Kidney epithelial cell (primary cell): ENCODE data around the gene ASCC3. TPM values are rescaled to one million over a fixed set of nuclear protein-coding genes. Genes with fewer than 3 reads are reported as not detected.

Source experiments
- DNase-seq: peaks from one replicate; pipeline ENCODE4 v3.0.0-alpha.2; 2010; ENCODE audit warnings: low read depth
- H3K27me3 ChIP-seq: 2 replicates; pipeline ENCODE4 v1.6.0; 2011; ENCODE audit warnings: low read length; ENCODE audit not compliant: control insufficient read depth, insufficient read depth
- H3K36me3 ChIP-seq: 2 replicates; pipeline ENCODE4 v1.5.1; 2011; ENCODE audit warnings: low read length; ENCODE audit not compliant: control insufficient read depth, insufficient read depth
- H3K4me3 ChIP-seq: 2 replicates; pipeline ENCODE4 v1.5.1; 2011; ENCODE audit warnings: low read depth, mild to moderate bottlenecking, control low read depth, low read length
- total RNA-seq: library from RNA; depleted of rRNA; stranded (reverse); fragments of >200 nt; gene quantifications from 2 replicates; pipeline ENCODE4 v1.2.3, GENCODE V29; 2015
- TF ChIP-seq, protein P1 (sequence below): IDR thresholded peaks from 2 replicates; pipeline ENCODE4 v1.5.1; 2011; ENCODE audit warnings: mild to moderate bottlenecking, moderate library complexity, low read length, control low read depth, inconsistent platforms; ENCODE audit not compliant: insufficient read depth, poor library complexity, severe bottlenecking

The ASCC3 gene
- total RNA-seq, 1 donor from 2014 or later: 41.9 TPM

DNA sequence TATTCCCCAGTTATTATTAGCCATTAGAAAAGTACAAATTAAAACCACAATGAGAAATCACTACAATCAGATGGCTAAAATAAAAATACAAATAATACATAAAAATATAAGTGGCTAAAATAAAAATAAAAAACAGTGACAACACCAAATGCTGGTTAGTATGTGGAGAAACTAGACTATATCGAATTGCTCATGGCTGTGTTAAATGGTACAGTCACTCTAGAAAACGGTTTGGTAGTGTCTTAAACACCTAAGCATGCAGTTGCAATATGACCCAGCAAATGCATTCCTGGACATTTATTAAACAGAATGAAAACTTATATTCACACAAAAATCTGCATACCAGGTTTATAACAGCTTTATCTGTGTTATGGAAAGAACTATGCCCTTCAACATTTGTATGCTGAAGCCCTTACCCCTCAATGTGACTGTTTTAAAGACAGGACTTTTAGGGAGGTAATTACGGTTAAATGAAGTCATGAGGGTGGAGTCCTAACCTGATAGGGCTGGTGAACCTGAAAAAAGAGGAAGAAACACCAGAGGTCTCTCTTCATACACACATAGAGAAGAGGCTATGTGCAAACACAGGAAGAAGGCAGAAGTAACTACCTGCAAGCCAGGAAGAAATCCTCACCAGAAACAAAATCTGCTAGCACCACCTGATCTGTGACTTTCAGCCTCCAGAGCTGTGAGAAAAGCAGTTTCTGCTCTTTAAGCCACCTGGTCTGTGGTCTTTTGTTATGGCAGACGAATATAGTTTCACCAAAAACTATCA is 84.9 kb downstream of the ASCC3 start:
- TF ChIP-seq, protein P1, sequence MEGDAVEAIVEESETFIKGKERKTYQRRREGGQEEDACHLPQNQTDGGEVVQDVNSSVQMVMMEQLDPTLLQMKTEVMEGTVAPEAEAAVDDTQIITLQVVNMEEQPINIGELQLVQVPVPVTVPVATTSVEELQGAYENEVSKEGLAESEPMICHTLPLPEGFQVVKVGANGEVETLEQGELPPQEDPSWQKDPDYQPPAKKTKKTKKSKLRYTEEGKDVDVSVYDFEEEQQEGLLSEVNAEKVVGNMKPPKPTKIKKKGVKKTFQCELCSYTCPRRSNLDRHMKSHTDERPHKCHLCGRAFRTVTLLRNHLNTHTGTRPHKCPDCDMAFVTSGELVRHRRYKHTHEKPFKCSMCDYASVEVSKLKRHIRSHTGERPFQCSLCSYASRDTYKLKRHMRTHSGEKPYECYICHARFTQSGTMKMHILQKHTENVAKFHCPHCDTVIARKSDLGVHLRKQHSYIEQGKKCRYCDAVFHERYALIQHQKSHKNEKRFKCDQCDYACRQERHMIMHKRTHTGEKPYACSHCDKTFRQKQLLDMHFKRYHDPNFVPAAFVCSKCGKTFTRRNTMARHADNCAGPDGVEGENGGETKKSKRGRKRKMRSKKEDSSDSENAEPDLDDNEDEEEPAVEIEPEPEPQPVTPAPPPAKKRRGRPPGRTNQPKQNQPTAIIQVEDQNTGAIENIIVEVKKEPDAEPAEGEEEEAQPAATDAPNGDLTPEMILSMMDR: no peak
- Histone ChIP-seq H3K36me3 (no peaks in the 10 kb centered on the region), H3K27me3 (no peaks in the 10 kb centered on the region), H3K4me3 (no peak overlapping the region)
- DNase-seq: no peak

DNA sequence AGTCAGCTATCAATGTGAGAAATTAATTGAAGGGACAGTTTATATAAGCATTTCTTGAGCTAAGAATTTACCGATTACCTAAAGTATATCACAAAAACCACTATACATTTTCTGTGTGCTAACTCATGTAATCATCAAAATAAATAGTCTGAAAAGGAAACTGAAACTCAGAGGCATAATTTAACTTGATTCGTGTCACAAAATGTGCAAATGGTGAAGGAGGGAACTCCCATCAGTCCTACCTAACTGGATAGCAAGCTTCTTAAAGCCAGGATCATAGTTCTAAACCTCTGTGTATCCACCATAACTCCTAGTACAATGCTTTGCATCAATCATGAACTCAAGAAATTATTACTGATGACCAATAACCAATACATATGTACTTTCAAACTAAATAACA is 91.0 kb downstream of the ASCC3 start:
- H3K36me3 ChIP-seq: no peaks in the 10 kb centered on the region
- DNase-seq: no peak
- TF ChIP-seq, protein P1: no peak
- no peaks in the 10 kb centered on the region for H3K27me3 ChIP-seq
- H3K4me3 ChIP-seq: no peak overlapping the region

DNA sequence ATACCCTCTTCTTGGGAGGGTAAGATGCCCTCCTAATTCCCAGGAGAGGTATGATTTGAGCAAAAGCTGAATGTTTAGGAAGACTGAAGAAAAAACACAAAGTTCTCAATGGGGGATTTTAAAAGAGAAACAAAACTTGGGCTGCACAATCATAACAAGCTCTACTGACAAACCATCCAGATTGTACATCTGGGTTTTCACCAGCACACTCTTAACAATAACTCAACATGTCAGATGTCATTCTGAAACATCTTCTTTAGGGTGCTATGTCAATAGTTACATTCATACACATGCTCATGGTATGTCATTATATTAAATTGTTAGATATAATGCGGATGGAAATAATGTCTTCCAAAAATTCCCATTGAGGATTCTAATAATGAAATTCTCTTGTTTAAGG is 95.1 kb downstream of the ASCC3 start:
- DNase-seq: no peak
- Histone ChIP-seq H3K36me3 (no peaks in the 10 kb centered on the region), H3K4me3 (no peak overlapping the region), H3K27me3 (no peaks in the 10 kb centered on the region)
- TF ChIP-seq, protein P1: no peak

GRCh38 chr6:100780648-100781047 is 100.5 kb downstream of the ASCC3 start:
- Histone ChIP-seq H3K36me3 (no peaks in the 10 kb centered on the region), H3K4me3 (no peak overlapping the region), H3K27me3 (no peaks in the 10 kb centered on the region)
- DNase-seq: no peak
- TF ChIP-seq, protein P1: no peak

- TF ChIP-seq, protein P1: no peak
- Histone ChIP-seq H3K36me3 (no peaks in the 10 kb centered on the region), H3K27me3 (no peaks in the 10 kb centered on the region), H3K4me3 (no peak overlapping the region)
- no peak for DNase-seq
Measured at GRCh38 chr6:100775667-100776066, 105.5 kb downstream of the ASCC3 start.

DNA sequence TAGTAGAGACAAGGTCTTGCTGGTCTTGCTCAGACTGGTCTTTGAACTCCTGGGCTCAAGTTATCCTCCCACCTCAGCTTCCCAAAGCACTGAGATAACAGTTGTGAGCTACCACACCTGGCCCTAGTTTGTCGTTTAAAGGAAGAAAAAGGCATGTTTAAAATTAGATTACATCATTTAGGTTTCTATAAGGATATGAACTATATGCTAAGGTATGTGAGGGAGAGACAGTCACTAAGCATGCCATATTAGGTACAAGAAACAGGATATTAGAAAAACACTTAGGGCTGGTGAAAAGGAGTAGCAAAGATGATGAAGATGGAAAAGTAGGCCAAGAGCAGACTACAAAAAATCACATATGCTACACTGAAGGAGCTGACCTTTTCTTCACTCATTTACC is 106.4 kb downstream of the ASCC3 start:
- TF ChIP-seq, protein P1: no peak

More for the DNA sequence above, 106.4 kb downstream of the ASCC3 start:
- Histone ChIP-seq H3K4me3 (no peak overlapping the region), H3K27me3 (no peaks in the 10 kb centered on the region), H3K36me3 (no peaks in the 10 kb centered on the region)
- no peak for DNase-seq
